NCI-H187 (cell line): Measurements from ENCODE around the gene UGT1A1.

Source experiments
- DNase-seq, 2 experiments: peaks; one replicate each; lab custom pipeline; 2025; lab: John Stamatoyannopoulos, UW

UGT1A1 gene

GRCh38 chr2:233758141-233758540 lies 1.9 kb upstream of the UGT1A1 start:
- DNase-seq = no peak

- no peak for DNase-seq
Observed at GRCh38 chr2:233758849-233759248, 1.2 kb upstream of the UGT1A1 start.

GRCh38 chr2:233761040-233761769 lies 1.1 kb downstream of the UGT1A1 start:
- DNase-seq = no peak

GRCh38 chr2:233764264-233764663 lies 4.2 kb downstream of the UGT1A1 start:
- DNase-seq = no peak

GRCh38 chr2:233764761-233765160 lies 4.7 kb downstream of the UGT1A1 start:
- DNase-seq = no peak

GRCh38 chr2:233766416-233766815 lies 6.3 kb downstream of the UGT1A1 start:
- DNase-seq = no peak

- no peak for DNase-seq
Observed at GRCh38 chr2:233768076-233768475, 8.0 kb downstream of the UGT1A1 start.

GRCh38 chr2:233769260-233769659 lies 9.2 kb downstream of the UGT1A1 start:
- DNase-seq = no peak

- no peak for DNase-seq
Observed at GRCh38 chr2:233772153-233772552, 12.1 kb downstream of the UGT1A1 start.

- no peak for DNase-seq
Observed at GRCh38 chr2:233772583-233772982, 12.5 kb downstream of the UGT1A1 start.

- no peak for DNase-seq
Observed at GRCh38 chr2:233773854-233774253, 13.8 kb downstream of the UGT1A1 start.

- DNase-seq = no peak
Observed at GRCh38 chr2:233775414-233775813, 15.3 kb downstream of the UGT1A1 start.

- DNase-seq = no peak
Observed at GRCh38 chr2:233778030-233778429, 18.0 kb downstream of the UGT1A1 start, which contains the start of gene MROH2A. MROH2A (plus strand) TSS chr2:233778330; CDS start chr2:233779359, 1,029 bp downstream.

GRCh38 chr2:233779722-233780121 lies 19.7 kb downstream of the UGT1A1 start:
- DNase-seq = no peak

- DNase-seq = no peak
Observed at GRCh38 chr2:233780771-233781170, 20.7 kb downstream of the UGT1A1 start.

GRCh38 chr2:233789554-233789953 lies 29.5 kb downstream of the UGT1A1 start:
- DNase-seq = no peak

GRCh38 chr2:233791151-233791882 lies 31.2 kb downstream of the UGT1A1 start:
- no peak for DNase-seq

GRCh38 chr2:233791883-233792329 lies 31.8 kb downstream of the UGT1A1 start:
- DNase-seq = no peak

- no peak for DNase-seq
Observed at GRCh38 chr2:233792720-233793119, 32.6 kb downstream of the UGT1A1 start.

GRCh38 chr2:233793465-233794127 lies 33.5 kb downstream of the UGT1A1 start:
- no peak for DNase-seq

- no peak for DNase-seq
Observed at GRCh38 chr2:233794128-233794658, 34.1 kb downstream of the UGT1A1 start.

- DNase-seq = no peak
Observed at GRCh38 chr2:233795735-233796171, 35.7 kb downstream of the UGT1A1 start.
